ENCODE data around the gene CXCL13.

DNA sequence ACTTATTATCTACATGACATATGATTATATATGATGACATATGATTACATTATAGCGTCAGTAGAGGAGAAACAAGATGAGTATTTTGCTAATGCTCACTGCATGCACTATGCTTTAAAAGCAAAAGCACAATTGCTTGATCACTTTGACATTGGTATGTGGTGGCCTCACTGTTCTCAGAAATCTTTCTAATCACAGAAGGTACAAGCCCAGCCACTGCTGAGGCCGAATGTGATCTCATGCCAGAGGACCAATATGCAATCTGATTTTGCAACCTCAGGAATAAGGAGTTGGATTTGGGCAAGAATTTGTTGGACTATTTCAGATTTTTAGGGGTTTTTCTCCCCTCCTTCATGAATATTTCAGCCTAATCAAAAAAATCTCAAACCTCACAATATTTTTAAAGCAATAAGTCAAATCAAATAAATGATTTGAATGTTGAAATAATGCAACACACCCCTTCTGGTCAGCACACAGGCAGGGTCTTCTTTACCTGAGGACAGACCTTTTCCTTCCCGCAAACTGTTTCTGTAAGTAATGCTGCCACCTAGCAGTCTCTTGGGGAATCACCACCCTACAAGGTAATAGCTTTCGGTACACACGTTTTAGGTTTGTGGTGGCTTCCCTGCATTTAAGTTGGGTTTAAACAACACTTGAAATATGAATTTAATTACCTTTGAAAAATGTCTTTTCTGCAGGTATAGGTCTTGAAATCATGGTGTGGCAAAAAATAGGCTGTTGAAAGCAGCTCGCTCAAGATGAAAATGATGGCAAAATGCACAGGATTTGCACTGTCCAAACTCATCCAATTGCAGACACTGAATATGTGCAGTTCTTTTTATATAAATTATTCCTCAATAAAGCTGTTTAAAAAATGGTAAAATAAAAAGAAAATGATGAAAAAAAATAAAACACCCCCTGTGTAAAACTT is 4.8 kb upstream of the CXCL13 start:
- TF ChIP-seq ZNF274 (IDR thresholded peaks at IDR 0.05; ENCODE audit: low read length) (no peak), ZNF274 (tag by site-specific recombination; IDR thresholded peaks at IDR 0.05; ENCODE audit: borderline replicate concordance) (no peak), KLF9 (tag by site-specific recombination; IDR thresholded peaks at IDR 0.05; ENCODE audit: low read depth) (no peak), ZNF10 (tag by site-specific recombination; IDR thresholded peaks at IDR 0.05) (no peak)
- TF ChIP-seq, protein P1, sequence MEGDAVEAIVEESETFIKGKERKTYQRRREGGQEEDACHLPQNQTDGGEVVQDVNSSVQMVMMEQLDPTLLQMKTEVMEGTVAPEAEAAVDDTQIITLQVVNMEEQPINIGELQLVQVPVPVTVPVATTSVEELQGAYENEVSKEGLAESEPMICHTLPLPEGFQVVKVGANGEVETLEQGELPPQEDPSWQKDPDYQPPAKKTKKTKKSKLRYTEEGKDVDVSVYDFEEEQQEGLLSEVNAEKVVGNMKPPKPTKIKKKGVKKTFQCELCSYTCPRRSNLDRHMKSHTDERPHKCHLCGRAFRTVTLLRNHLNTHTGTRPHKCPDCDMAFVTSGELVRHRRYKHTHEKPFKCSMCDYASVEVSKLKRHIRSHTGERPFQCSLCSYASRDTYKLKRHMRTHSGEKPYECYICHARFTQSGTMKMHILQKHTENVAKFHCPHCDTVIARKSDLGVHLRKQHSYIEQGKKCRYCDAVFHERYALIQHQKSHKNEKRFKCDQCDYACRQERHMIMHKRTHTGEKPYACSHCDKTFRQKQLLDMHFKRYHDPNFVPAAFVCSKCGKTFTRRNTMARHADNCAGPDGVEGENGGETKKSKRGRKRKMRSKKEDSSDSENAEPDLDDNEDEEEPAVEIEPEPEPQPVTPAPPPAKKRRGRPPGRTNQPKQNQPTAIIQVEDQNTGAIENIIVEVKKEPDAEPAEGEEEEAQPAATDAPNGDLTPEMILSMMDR (tag by site-specific recombination; IDR thresholded peaks at IDR 0.05): no peak; the same call in 1 of the 2 replicates

All from HEK293 (cell line).